MM.1S (cell line): ENCODE data around the gene PDE3B.

ENCODE experiments used
- CTCF ChIP-seq: fragments of 300-600 bp; sonication (generic); IDR thresholded peaks from 2 replicates; pipeline ENCODE4 v1.5.1; 2016; ENCODE audit warnings: antibody characterized with exemption, low read length, mixed read lengths
- EZH2 ChIP-seq: fragments of 300-600 bp; sonication (generic); optimal IDR thresholded peaks from 2 replicates; pipeline ENCODE3; 2017; ENCODE audit warnings: low read depth, mild to moderate bottlenecking, antibody characterized with exemption, low read length, mixed read lengths
- EZH2phosphoT487 ChIP-seq: fragments of 300-600 bp; sonication (generic); IDR thresholded peaks from 2 replicates; pipeline ENCODE4 v1.6.1; 2018; ENCODE audit warnings: antibody characterized with exemption, low read length

GRCh38 chr11:14826600-14826999 is 183.0 kb downstream of the PDE3B start:
- TF ChIP-seq CTCF (no peak), EZH2 (no peak), EZH2phosphoT487 (no peak)
